HG03066 (cell line): ENCODE results near the gene ERICH4.
"Not testable (repeated sequence)": the region's sequence is repeated elsewhere in the genome, so short reads cannot be mapped to it uniquely, and the experiment has no call there.

ENCODE experiments used
- ATAC-seq: cut with Tn5 transposase; IDR thresholded peaks from one replicate; pipeline ENCODE4 v1.9.1; 2021; ENCODE audit warnings: low read depth; ENCODE audit not compliant: unreplicated experiment

Gene ERICH4

DNA sequence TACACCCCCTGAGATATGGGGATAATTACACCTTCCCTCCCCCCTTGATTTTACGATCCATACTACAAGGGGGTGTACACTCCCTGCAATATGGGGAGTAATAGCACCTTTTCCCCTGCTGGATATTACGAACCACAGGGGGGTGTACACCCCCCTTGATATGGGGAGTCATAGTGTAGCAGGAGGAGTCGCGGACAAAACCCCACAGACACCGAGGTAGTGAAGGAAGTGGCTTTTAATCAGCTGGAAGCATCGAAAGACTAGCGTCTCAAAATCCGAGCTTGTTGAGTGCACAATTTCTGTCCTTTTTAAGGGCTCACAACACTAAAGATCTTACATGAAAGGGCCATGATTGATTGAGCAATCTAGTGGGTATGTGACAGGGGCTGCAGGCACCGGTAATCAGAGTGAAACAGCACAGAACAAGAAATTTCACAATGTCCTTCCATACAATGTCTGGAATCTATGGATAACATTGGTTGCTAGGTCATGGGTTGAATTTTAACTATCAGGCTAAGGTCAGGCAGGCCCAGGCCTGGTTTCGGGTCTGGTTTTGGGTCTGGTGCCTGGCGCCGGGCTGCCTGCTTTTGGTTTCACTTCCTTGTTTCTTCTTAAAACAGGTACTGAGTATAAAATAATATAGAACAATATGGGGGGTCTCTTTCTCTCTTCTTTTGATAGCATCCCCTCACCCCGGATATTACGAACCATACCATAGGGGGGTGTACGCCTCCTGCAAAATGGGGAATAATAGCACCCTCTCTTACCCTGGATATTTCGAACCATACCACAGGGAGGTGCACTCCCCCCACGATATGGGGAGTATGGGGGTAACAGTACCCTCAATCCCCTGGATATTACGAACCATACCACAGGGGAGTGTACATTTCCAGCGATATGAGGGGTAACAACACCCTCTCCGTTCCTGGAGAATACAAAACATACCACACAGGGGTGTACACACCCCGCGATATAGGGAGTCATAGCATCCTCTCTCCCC lies 20.6 kb downstream of the ERICH4 start:
- ATAC-seq, result not testable (repeated sequence)

DNA sequence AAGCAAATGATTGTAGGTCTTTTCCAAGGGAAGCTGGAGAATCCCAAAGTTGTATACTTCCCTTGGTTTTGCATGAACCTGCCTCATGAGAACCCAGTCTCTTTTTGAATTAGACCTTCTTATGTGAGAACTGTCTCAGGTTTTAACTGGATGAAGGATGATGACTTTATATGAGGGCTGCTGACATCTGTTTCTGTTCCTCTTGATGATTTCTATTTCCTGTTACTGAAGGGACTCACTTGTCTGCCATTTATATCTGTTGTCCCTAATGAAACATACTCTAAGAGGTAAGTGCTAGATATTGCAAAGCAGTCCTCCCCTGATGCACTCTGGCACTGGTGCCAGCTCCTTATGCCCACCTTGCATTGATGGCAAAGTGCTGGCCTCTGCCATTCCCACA lies 33.6 kb downstream of the ERICH4 start:
- no peak for ATAC-seq

DNA sequence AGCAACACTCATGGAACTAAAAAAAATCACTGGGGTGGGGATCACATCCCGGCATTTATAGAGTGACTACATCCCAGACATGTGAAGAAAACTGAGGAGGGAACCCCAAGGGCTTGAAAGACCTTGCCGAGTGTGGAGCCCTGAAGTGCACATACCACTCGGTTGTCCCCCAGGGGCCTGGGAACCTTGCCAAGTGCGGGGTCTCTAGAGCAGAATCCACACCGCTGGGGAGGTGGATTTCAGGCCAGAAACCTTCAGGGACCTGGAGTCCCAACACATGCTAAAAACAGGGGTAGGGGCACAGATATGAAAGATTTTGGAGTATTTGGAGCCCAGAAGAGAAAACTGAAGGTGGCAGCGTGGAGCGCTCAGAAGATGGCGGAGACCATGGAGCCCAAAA lies 35.2 kb downstream of the ERICH4 start:
- no peak for ATAC-seq

DNA sequence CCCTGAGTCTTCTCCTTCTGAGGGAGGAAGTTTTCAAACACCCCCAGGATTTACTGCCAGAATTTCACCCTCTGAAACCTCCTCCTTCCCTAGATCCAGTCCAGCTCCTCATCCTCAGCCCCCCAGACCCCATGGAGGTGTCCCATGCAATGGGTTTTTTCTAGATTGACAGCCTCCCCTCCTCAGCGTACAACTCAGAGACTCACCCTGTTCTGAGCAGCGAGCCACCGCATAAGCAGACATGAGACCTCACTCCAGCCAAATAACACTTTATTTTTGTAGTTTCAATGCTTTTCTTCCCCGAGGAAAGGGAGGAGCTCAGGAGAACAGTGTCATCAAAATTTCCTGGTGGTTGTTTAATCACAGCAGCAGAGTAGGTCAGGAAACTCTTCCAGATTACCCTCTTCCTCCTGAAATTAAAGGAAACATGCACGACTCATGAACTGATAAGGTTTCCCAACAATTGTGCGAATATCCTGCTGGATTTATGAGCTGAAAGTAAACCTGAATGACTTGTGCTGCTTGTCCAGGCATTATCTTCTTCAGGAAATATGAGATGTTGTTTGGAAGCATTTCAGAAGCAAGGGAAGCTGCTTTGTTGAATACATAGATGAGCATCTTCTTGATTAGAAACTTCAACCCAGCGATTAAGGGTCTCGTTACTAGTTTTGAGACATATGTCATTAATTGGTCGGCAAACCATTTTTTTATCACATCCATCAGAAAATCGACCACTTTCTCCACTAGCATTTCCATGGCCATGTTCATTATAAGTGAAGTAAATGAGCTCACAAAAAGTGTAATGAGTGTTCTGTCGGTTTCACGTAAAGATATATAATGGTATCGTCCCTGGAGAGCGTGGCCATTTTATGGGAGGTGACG lies 36.2 kb downstream of the ERICH4 start:
- ATAC-seq, result no peak

DNA sequence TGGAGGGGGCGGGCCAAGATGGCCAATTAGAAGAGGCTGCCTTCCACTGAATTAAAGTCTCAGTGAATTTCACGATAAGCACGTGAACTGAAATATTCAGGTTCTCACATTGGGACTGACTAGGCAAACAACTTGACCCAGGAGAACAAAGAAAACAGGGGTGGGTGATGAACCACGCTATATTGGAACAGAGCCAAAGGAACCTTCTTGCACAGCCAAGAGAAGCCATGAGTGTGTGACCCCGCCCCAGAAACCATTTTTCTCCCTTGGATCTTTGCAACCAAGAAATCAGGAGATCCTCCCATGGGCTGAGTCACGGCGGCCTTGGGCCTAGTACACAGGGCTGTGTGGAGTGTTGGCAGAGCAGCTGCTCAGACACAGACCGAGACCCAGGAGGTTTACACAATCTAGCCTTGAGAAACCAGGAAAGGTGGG lies 36.8 kb downstream of the ERICH4 start:
- no peak for ATAC-seq

DNA sequence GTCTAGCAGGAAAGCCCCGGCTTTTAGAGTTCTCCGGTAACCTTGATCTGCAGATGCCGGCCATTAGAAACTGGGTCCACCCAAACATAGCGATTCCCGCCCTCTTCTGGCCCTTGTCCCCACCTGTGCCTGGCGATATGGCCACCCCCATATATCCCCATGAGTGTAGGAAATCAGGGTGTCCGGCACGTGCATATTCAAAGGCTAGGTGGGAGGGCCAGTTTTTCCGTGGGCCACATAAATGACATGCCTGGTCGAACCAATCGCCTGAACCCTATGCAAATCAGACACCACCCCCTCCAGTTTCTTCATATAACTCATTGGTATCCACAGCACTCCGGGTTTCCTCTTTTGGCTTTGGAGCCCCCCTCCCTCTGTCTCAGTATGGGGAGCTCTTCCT lies 37.4 kb downstream of the ERICH4 start:
- no peak for ATAC-seq

DNA sequence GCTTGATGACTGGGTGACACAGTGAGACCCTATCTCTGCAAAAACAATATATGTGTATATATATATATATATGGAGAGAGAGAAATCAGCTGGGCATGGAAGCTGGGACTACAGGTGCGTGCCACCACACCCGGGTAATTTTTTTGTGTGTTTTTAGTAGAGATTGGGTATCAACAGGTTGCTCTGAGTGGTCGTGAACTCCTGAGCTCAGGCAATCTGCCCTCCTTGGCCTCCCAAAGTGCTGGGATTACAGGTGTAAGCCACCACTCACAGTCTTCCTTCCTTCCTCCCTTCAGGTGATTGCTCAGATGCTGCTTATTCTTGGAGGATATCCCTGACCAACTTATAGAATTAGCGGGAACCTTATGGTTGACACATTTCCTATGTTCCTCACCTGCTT lies 41.9 kb downstream of the ERICH4 start:
- ATAC-seq, result no peak

DNA sequence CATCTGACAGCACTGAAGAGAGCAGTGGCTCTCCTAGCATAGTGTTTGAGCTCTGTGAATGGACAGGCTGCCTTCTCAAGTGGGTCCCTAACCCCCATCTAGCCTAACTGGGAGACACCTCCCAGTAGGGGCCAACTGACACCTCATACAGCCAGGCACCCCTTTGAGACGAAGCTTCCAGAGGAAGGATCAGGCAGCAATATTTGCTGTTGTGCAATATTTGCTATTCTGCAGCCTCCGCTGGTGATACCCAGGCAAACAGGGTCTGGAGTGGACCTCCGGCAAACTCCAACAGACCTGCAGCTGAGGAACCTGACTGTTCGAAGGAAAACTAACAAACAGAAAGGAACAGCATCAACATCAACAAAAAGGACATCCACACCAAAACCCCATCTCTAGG lies 44.0 kb downstream of the ERICH4 start:
- ATAC-seq, result not testable (repeated sequence)

DNA sequence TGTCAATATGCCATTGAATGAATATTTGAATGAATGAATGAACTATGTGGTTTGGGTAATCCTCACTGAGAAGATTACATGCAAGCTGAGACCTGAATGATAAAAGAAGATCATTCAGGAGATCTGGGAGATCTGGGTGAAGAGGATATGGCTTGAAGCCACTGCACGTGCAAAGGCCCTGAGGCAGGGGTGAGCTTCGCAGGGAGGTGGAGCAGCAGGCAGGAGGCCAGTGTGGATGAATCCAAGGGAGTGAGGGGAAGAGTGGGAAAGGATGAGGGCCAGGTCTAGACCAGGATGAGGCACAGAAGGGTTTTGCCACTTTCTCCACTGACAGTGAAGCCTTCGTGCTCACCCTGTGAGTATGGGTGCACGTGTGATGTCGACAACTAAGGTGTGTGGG lies 49.9 kb downstream of the ERICH4 start:
- ATAC-seq, result no peak
